Endothelial cell of umbilical vein (primary cell): ENCODE results near the gene IRF9. TPM values are rescaled to one million over a fixed set of nuclear protein-coding genes. Genes with fewer than 3 reads are reported as not detected.

Experiments
- BruUV-seq: library from RNA; stranded (reverse); fragments of 400-500 nt; replicated peaks from 2 replicates; lab custom pipeline; 2021; lab: Mats Ljungman, UMichigan
- CTCF ChIA-PET: fragments of 300-600, 350-600 bp; sonication (Branson Sonifier 250); formaldehyde crosslinking; loops from one replicate; lab custom pipeline; 2021; ENCODE audit warnings: antibody characterized with exemption, inconsistent platforms; lab: Charles Lee
- POLR2A ChIA-PET: fragments of 300-600, 350-600 bp; sonication (Branson Sonifier 250); formaldehyde crosslinking; loops from one replicate; lab custom pipeline; 2021; ENCODE audit warnings: antibody characterized with exemption, inconsistent platforms; lab: Charles Lee
- DNase-seq: peaks from one replicate; pipeline ENCODE4 v3.0.0-alpha.2; 2011; ENCODE audit warnings: low read depth, low spot score
- FAIRE-seq: peaks from 2 replicates; lab custom pipeline; 2011; peaks lifted over from hg19 to GRCh38; lab: Jason Lieb, UNC
- H2AFZ ChIP-seq: 2 replicates; pipeline ENCODE4 v1.6.0; 2012; ENCODE audit warnings: low read depth, low read length, control low read depth, inconsistent platforms
- H3K27ac ChIP-seq: 2 replicates; pipeline ENCODE4 v1.5.1; 2011; ENCODE audit warnings: low read depth, mild to moderate bottlenecking, control low read depth, low read length, moderate library complexity; ENCODE audit not compliant: insufficient read depth
- H3K27me3 ChIP-seq, 2 experiments: 2 replicates each; pipeline versions ENCODE4 v1.6.0 to v1.6.1; 2011; ENCODE audit warnings: low read length in 2 of 2, mixed read lengths in 1 of 2; ENCODE audit not compliant: control insufficient read depth in 2 of 2, insufficient read depth in 2 of 2
- H3K36me3 ChIP-seq, 2 experiments: 2 replicates in 1 of 2; 3 replicates in 1 of 2; pipeline ENCODE4 v1.5.1; 2011; ENCODE audit warnings: low read length in 2 of 2, mild to moderate bottlenecking in 1 of 2, moderate library complexity in 1 of 2; ENCODE audit not compliant: control insufficient read depth in 2 of 2, insufficient read depth in 2 of 2; ENCODE audit errors: extremely low read depth in 1 of 2
- H3K4me1 ChIP-seq: 3 replicates; pipeline ENCODE4 v1.5.1; 2011; ENCODE audit warnings: mild to moderate bottlenecking, low read length; ENCODE audit not compliant: control insufficient read depth, insufficient read depth; ENCODE audit errors: extremely low read depth
- H3K4me2 ChIP-seq: 2 replicates; pipeline ENCODE4 v1.6.1; 2011; ENCODE audit warnings: low read length, control low read depth, mixed read lengths; ENCODE audit not compliant: insufficient read depth
- H3K4me3 ChIP-seq, 3 experiments: fragments of 200-600 bp in 1 of 3; sonication (generic), shearing (Covaris generic) in 1 of 3; replicated peaks in 1 of 3; 2 replicates each; pipeline ENCODE4 v1.5.1; 2011 to 2016; ENCODE audit warnings: control low read depth in 3 of 3, low read length in 3 of 3, mild to moderate bottlenecking in 2 of 3, inconsistent platforms in 1 of 3, low read depth in 1 of 3, moderate library complexity in 1 of 3; ENCODE audit not compliant: insufficient read depth in 1 of 3
- H3K79me2 ChIP-seq: 2 replicates; pipeline ENCODE4 v1.6.0; 2012; ENCODE audit warnings: low read length, inconsistent platforms; ENCODE audit not compliant: control insufficient read depth, insufficient read depth
- H3K9ac ChIP-seq: replicated peaks from 2 replicates; pipeline ENCODE3; 2011; ENCODE audit warnings: low read length, control low read depth; ENCODE audit not compliant: insufficient read depth; ENCODE audit errors: extremely low read depth
- H3K9me1 ChIP-seq: replicated peaks from 3 replicates; pipeline ENCODE4 v1.6.0; 2011; ENCODE audit warnings: mild to moderate bottlenecking, low read length; ENCODE audit not compliant: control insufficient read depth, insufficient read depth; ENCODE audit errors: extremely low read depth
- H3K9me3 ChIP-seq: replicated peaks from 2 replicates; pipeline ENCODE4 v1.5.1; 2012; ENCODE audit warnings: low read length, inconsistent platforms; ENCODE audit not compliant: control insufficient read depth, insufficient read depth
- H4K20me1 ChIP-seq: replicated peaks from 2 replicates; pipeline ENCODE3; 2011; ENCODE audit warnings: mild to moderate bottlenecking, low read length; ENCODE audit not compliant: control insufficient read depth, insufficient read depth; ENCODE audit errors: extremely low read depth
- EZH2 ChIP-seq: IDR thresholded peaks from 2 replicates; pipeline ENCODE4 v1.6.1; 2012; ENCODE audit warnings: borderline replicate concordance, low read depth, mild to moderate bottlenecking, moderate library complexity, low read length, inconsistent platforms; ENCODE audit not compliant: severe bottlenecking
- FOS ChIP-seq: IDR thresholded peaks from 2 replicates; pipeline ENCODE4 v1.6.1; 2011; ENCODE audit warnings: mild to moderate bottlenecking, low read length, moderate library complexity, borderline replicate concordance; ENCODE audit not compliant: insufficient read depth
- GATA2 ChIP-seq: IDR thresholded peaks from 2 replicates; pipeline ENCODE4 v1.7.0; 2011; ENCODE audit warnings: low read depth, mild to moderate bottlenecking, moderate library complexity, mixed read lengths, low read length; ENCODE audit not compliant: insufficient read length, insufficient read depth
- JUN ChIP-seq: IDR thresholded peaks from 2 replicates; pipeline ENCODE4 v1.6.1; 2011; ENCODE audit warnings: borderline replicate concordance, low read depth; ENCODE audit not compliant: insufficient read length, insufficient read depth
- MYC ChIP-seq: IDR thresholded peaks from one replicate; pipeline ENCODE4 v1.6.1; 2011; ENCODE audit warnings: mild to moderate bottlenecking, low read depth, low read length
- POLR2A ChIP-seq: IDR thresholded peaks from 2 replicates; pipeline ENCODE4 v1.6.1; 2012; ENCODE audit warnings: low read depth, mild to moderate bottlenecking, control low read depth, low read length
- POLR2AphosphoS5 ChIP-seq: IDR thresholded peaks from 2 replicates; pipeline ENCODE4 v1.6.1; 2012; ENCODE audit warnings: low read depth, mild to moderate bottlenecking, control low read depth, low read length, moderate library complexity; ENCODE audit not compliant: insufficient read depth
- dilution Hi-C: fragments of 300-500 bp; cut with MboI; formaldehyde crosslinking; loops from one replicate; pipeline ENCODE4 v1.15.0; 2019; ENCODE audit warnings: low sequenced_read_pairs; ENCODE audit not compliant: extremely low pct_ligation_motif_present
- intact Hi-C: fragments of 100-400 bp; cut with micrococcal nuclease; formaldehyde crosslinking; loops from one replicate; pipeline ENCODE4 v1.10.0; 2022
- polyA plus RNA-seq, 4 experiments: library from polyadenylated mRNA; depleted of rRNA in 3 of 4; stranded (reverse) in 3 of 4; unstranded in 1 of 4; fragments of >200 nt; gene quantifications; 2 replicates each; pipeline versions ENCODE4 v1.2.1 to v1.2.3, GENCODE V29; 2011 to 2012; ENCODE audit warnings: missing spikeins in 1 of 4
- total RNA-seq: library from RNA; stranded (reverse); gene quantifications from 2 replicates; pipeline ENCODE4 v1.2.3, GENCODE V29; 2021
- TF ChIP-seq, protein P1 (sequence below): IDR thresholded peaks from 2 replicates; pipeline ENCODE4 v1.6.1; 2011; ENCODE audit not compliant: insufficient read depth, insufficient read length
- TF ChIP-seq, protein P2 (sequence below), 2 donors: IDR thresholded peaks; 1 replicate in 1 of 2; 2 replicates in 1 of 2; pipeline ENCODE4 v1.5.1; 2011; ENCODE audit warnings: low read length in 2 of 2, mild to moderate bottlenecking in 2 of 2, moderate library complexity in 2 of 2, control low read depth in 1 of 2, inconsistent platforms in 1 of 2, low read depth in 1 of 2; ENCODE audit not compliant: insufficient read depth in 1 of 2; ENCODE audit errors: extremely low read depth in 1 of 2

IRF9 gene
- total and polyA plus RNA-seq, 2 donors (not counting 3 experiments of a cell fraction or from before 2014, with no cell fraction given), result 44.6 to 46.1 TPM

DNA sequence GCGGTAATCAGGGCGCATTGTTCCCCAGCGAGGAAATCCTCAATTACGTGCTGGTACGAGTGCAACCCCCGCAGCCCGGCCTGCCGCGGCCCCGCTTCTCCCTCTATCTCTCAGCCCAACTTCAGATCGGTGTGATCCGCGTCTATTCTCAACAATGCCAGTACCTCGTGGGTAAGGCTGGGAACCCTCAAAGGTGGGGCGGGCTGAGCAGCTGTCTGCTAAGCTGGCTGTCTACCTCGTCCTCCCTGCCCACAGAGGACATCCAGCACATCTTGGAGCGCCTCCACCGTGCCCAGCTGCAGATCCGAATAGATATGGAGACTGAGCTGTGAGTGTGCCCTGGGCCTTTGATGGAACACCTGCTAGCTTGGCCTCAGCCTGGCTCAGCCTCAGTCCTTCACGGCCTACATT is 11.8 kb downstream of the IRF9 start:
- DNase-seq (no peak), FAIRE-seq (no peak)
- H3K36me3 ChIP-seq, result peaks cover 0 to 3% of the 10 kb centered on the region in 2 experiments
- POLR2A ChIA-PET, result interaction anchor here (0.5 kb wide), 1 partner anchor 641 kb away, joined by 5 read pairs; no protein-coding TSS in a partner anchor
- no peak overlapping the region for H3K27ac ChIP-seq
- peaks cover 3% of the 10 kb centered on the region for H3K4me1 ChIP-seq
- TF ChIP-seq POLR2AphosphoS5, result no peak
- TF ChIP-seq, protein P1, sequence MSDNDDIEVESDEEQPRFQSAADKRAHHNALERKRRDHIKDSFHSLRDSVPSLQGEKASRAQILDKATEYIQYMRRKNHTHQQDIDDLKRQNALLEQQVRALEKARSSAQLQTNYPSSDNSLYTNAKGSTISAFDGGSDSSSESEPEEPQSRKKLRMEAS, result no peak
- no peak for TF ChIP-seq POLR2A
- TF ChIP-seq, protein P2, sequence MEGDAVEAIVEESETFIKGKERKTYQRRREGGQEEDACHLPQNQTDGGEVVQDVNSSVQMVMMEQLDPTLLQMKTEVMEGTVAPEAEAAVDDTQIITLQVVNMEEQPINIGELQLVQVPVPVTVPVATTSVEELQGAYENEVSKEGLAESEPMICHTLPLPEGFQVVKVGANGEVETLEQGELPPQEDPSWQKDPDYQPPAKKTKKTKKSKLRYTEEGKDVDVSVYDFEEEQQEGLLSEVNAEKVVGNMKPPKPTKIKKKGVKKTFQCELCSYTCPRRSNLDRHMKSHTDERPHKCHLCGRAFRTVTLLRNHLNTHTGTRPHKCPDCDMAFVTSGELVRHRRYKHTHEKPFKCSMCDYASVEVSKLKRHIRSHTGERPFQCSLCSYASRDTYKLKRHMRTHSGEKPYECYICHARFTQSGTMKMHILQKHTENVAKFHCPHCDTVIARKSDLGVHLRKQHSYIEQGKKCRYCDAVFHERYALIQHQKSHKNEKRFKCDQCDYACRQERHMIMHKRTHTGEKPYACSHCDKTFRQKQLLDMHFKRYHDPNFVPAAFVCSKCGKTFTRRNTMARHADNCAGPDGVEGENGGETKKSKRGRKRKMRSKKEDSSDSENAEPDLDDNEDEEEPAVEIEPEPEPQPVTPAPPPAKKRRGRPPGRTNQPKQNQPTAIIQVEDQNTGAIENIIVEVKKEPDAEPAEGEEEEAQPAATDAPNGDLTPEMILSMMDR (IDR thresholded peaks at IDR 0.05; ENCODE audit: extremely low read depth in 1 of 2, insufficient read depth in 1 of 2, low read depth in 1 of 2, low read length in 2 of 2), result no peak
- TF ChIP-seq FOS, result no peak
- TF ChIP-seq MYC, result no peak
- TF ChIP-seq EZH2, result no peak
- TF ChIP-seq JUN, result no peak
- no peak for TF ChIP-seq GATA2
- CTCF ChIA-PET, result interaction anchor here (1.0 to 1.7 kb wide), 2 partner anchors 12 to 124 kb away, joined by 4 to 5 read pairs; partner anchors contain the start of gene IRF9
- H3K9me1 ChIP-seq, result no peaks in the 10 kb centered on the region
- no peaks in the 10 kb centered on the region for H4K20me1 ChIP-seq
- no peak overlapping the region for H3K4me3 ChIP-seq
- intact Hi-C loops (no loop called here), dilution Hi-C loops (no loop called here)
- H3K27me3 ChIP-seq, result no peaks in the 10 kb centered on the region
- H3K79me2 ChIP-seq, result no peaks in the 10 kb centered on the region
- no peak overlapping the region for H3K9ac ChIP-seq
- no peak overlapping the region for H2AFZ ChIP-seq
- no TSS peak for BruUV-seq
- H3K4me2 ChIP-seq, result no peak overlapping the region
- no peaks in the 10 kb centered on the region for H3K9me3 ChIP-seq
